Mucosa of rectum (tissue), 2 donors: Measurements from ENCODE around the gene RP2.

Experiments
- H3K27ac ChIP-seq, 2 donors: one replicate each; pipeline ENCODE4 v1.7.0; 2013; ENCODE audit warnings: inconsistent platforms in 2 of 2, low read depth in 2 of 2, low read length in 2 of 2
- H3K27me3 ChIP-seq, 2 donors: one replicate each; pipeline ENCODE4 v1.7.0; 2013; ENCODE audit warnings: low read length in 2 of 2; ENCODE audit not compliant: control insufficient read depth in 2 of 2, insufficient read depth in 2 of 2
- H3K36me3 ChIP-seq, 2 donors: one replicate each; pipeline ENCODE4 v1.7.0; 2013; ENCODE audit warnings: low read length in 2 of 2; ENCODE audit not compliant: control insufficient read depth in 2 of 2, insufficient read depth in 2 of 2
- H3K4me1 ChIP-seq, 2 donors: one replicate each; pipeline ENCODE4 v1.7.0; 2013; ENCODE audit warnings: low read length in 2 of 2, mild to moderate bottlenecking in 1 of 2; ENCODE audit not compliant: control insufficient read depth in 2 of 2, insufficient read depth in 2 of 2
- H3K4me3 ChIP-seq, 2 donors: one replicate each; pipeline ENCODE4 v1.7.0; 2013; ENCODE audit warnings: low read length in 2 of 2
- H3K9ac ChIP-seq, 2 donors: one replicate each; pipeline ENCODE4 v1.7.0; 2013; ENCODE audit warnings: low read length in 2 of 2, low read depth in 1 of 2, mild to moderate bottlenecking in 1 of 2
- H3K9me3 ChIP-seq, 2 donors: one replicate each; pipeline ENCODE4 v1.7.0; 2013; ENCODE audit warnings: low read length in 2 of 2; ENCODE audit not compliant: control insufficient read depth in 2 of 2
- donor health status: healthy.
- donor health status: Normal muscosa, but diverticular disease.

Gene RP2

GRCh38 chrX:46841346-46841745 is 4.5 kb downstream of the RP2 start:
- no peak overlapping the region for H3K27ac ChIP-seq
- peaks cover 0 to 3% of the 10 kb centered on the region in 2 donors for H3K4me1 ChIP-seq
- no peaks in the 10 kb centered on the region for H3K9me3 ChIP-seq
- H3K4me3 ChIP-seq: no peak overlapping the region
- H3K27me3 ChIP-seq: no peaks in the 10 kb centered on the region
- H3K9ac ChIP-seq: no peak overlapping the region
- no peaks in the 10 kb centered on the region for H3K36me3 ChIP-seq

GRCh38 chrX:46844913-46845312 is 8.1 kb downstream of the RP2 start:
- no peaks in the 10 kb centered on the region for H3K27me3 ChIP-seq
- no peak overlapping the region for H3K9ac ChIP-seq
- no peaks in the 10 kb centered on the region for H3K36me3 ChIP-seq
- no peak overlapping the region for H3K27ac ChIP-seq
- no peaks in the 10 kb centered on the region for H3K4me1 ChIP-seq
- H3K4me3 ChIP-seq: no peak overlapping the region
- H3K9me3 ChIP-seq: no peaks in the 10 kb centered on the region

DNA sequence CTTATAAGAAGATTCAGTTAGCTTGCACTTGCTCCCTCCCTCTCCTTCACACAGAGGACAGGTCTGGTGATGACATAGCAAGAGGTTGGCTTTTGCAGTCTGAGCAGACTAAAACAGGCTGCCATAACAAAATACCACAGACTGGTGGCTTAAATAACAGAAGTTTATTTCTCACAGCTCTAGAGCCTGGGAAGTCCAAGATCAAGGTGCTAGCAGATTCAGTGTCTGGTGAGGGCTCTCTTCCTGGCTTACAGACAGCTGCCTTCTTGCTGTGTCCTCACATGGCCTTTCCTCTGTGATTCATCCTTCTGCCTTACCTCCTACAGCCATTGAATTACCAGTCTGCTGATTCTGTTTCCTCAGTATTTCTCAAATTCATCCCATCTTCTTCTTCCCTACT is 13.1 kb downstream of the RP2 start:
- H3K9ac ChIP-seq: no peak overlapping the region
- H3K36me3 ChIP-seq: peaks cover 3 to 4% of the 10 kb centered on the region in 2 donors
- no peak overlapping the region for H3K27ac ChIP-seq
- H3K4me3 ChIP-seq: no peak overlapping the region
- H3K27me3 ChIP-seq: no peaks in the 10 kb centered on the region
- no peaks in the 10 kb centered on the region for H3K4me1 ChIP-seq
- H3K9me3 ChIP-seq: no peaks in the 10 kb centered on the region

DNA sequence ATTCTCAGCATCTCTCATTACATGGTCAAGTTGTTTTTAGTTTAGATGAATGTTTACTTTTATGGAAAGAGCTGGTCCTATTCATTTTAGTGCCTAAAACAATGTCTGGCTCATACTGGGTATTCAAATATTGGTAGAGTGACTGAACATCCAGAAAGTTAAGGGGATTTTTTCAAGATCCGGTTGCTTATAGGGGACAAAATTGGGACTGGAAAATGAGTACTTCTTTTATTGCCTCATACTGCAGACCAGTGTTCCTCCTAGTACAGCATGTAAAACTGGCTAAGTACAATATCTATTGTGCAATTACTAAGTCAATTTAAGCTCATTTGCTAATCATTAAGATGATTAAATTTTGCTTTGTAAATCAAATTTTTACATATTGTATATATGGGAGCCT is 13.9 kb downstream of the RP2 start:
- H3K36me3 ChIP-seq: peaks cover 3 to 4% of the 10 kb centered on the region in 2 donors
- no peak overlapping the region for H3K9ac ChIP-seq
- no peak overlapping the region for H3K27ac ChIP-seq
- no peaks in the 10 kb centered on the region for H3K27me3 ChIP-seq
- no peaks in the 10 kb centered on the region for H3K4me1 ChIP-seq
- H3K4me3 ChIP-seq: no peak overlapping the region
- H3K9me3 ChIP-seq: no peaks in the 10 kb centered on the region

GRCh38 chrX:46856483-46856882 is 19.6 kb downstream of the RP2 start:
- no peak overlapping the region for H3K4me3 ChIP-seq
- H3K4me1 ChIP-seq: no peaks in the 10 kb centered on the region
- H3K27me3 ChIP-seq: no peaks in the 10 kb centered on the region
- H3K27ac ChIP-seq: no peak overlapping the region
- no peak overlapping the region for H3K9ac ChIP-seq
- no peaks in the 10 kb centered on the region for H3K9me3 ChIP-seq
- peaks cover 3 to 9% of the 10 kb centered on the region in 2 donors for H3K36me3 ChIP-seq

GRCh38 chrX:46860557-46860956 is 23.7 kb downstream of the RP2 start:
- H3K27me3 ChIP-seq: no peaks in the 10 kb centered on the region
- H3K27ac ChIP-seq: no peak overlapping the region
- H3K9ac ChIP-seq: no peak overlapping the region
- no peaks in the 10 kb centered on the region for H3K9me3 ChIP-seq
- H3K4me1 ChIP-seq: no peaks in the 10 kb centered on the region
- peaks cover 0 to 7% of the 10 kb centered on the region in 2 donors for H3K36me3 ChIP-seq
- H3K4me3 ChIP-seq: no peak overlapping the region

DNA sequence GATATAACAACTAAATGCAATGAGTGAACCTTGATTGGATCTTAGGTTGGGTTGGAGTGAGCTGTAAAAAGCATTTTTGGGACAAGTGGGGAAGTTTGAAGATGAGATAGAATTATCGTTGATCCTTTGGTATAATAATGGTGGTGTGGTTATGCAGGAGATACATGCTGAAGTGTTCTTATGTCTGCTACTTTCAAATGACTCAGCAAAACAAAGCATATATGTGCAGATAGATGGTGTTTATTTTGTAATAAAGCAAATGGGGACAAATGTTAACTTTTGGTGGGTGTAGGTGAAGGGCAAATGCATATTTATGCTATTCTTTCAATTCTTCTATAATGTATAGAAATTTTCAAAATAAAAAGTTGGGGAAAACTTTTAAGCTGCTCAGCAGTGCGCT is 26.2 kb downstream of the RP2 start:
- no peak overlapping the region for H3K4me3 ChIP-seq
- no peaks in the 10 kb centered on the region for H3K27me3 ChIP-seq
- H3K36me3 ChIP-seq: peaks cover 0 to 2% of the 10 kb centered on the region in 2 donors
- no peak overlapping the region for H3K9ac ChIP-seq
- H3K27ac ChIP-seq: no peak overlapping the region
- H3K4me1 ChIP-seq: no peaks in the 10 kb centered on the region
- no peaks in the 10 kb centered on the region for H3K9me3 ChIP-seq

DNA sequence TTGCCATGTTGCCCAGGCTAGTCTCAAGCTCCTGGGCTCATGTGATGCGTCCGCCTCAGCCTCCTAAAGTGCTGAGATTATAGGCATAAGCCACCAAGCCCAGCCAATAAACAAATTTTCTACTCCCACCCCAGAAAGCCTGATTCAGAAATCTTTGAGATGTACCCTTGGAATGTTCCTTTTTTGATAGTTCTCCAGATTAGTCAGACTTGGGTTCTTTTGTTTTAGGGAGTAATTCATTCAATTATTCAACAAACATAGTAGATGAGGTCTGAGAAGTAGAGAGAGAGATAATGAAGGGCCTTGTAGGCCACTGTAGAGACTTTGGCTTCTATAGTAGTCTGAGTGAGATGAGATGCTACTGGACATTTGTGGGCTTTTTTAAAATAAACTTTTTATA is 27.8 kb downstream of the RP2 start:
- H3K4me1 ChIP-seq: no peaks in the 10 kb centered on the region
- no peaks in the 10 kb centered on the region for H3K9me3 ChIP-seq
- no peak overlapping the region for H3K9ac ChIP-seq
- H3K27ac ChIP-seq: no peak overlapping the region
- peaks cover 0 to 2% of the 10 kb centered on the region in 2 donors for H3K36me3 ChIP-seq
- no peak overlapping the region for H3K4me3 ChIP-seq
- H3K27me3 ChIP-seq: no peaks in the 10 kb centered on the region

DNA sequence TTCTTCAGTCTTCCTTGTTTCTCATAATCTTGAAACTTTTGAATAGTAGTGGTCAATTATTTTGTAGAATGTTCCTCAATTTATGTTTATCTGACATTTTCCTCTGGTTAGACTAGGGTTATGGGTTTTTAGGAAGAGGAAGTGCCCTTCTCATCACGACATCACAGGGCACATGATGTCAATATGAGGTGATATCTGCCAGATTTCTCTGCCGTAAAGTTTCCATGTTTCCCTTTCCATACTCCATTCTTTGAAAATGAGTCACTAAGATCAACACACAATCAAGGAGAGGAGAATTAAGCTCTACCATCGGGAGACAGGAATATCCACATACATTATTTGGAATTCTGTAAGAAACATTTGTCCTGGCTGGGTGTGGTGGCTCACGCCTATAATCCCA is 28.4 kb downstream of the RP2 start:
- no peak overlapping the region for H3K9ac ChIP-seq
- no peak overlapping the region for H3K27ac ChIP-seq
- no peaks in the 10 kb centered on the region for H3K9me3 ChIP-seq
- H3K4me3 ChIP-seq: no peak overlapping the region
- H3K27me3 ChIP-seq: no peaks in the 10 kb centered on the region
- H3K4me1 ChIP-seq: no peaks in the 10 kb centered on the region
- H3K36me3 ChIP-seq: peaks cover 0 to 2% of the 10 kb centered on the region in 2 donors

DNA sequence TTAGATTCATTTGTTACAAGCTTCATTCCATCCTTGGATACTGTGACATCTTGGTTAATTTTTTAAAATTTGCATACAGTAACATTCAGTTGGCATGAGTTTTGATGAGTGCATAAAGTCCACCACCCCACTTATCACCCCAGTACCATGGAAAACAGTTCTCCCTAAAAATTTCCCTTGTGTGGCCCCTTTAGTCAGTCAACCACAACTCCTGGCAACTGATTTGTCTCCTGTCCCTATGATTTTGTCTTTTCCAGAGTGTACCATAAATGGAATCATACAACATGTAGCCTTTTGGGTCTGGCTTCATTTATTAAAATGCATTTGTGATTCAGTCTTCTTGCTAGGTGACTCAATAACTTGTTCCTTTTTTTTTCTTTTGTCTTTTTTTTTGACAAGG is 29.9 kb downstream of the RP2 start:
- Histone ChIP-seq H3K4me3 (no peak overlapping the region), H3K36me3 (peaks cover 0 to 2% of the 10 kb centered on the region in 2 donors), H3K9ac (no peak overlapping the region)

GRCh38 chrX:46873746-46874145 is 36.9 kb downstream of the RP2 start:
- no peak overlapping the region for H3K4me3 ChIP-seq
- no peaks in the 10 kb centered on the region for H3K9me3 ChIP-seq
- H3K36me3 ChIP-seq: no peaks in the 10 kb centered on the region
- H3K27ac ChIP-seq: no peak overlapping the region
- no peaks in the 10 kb centered on the region for H3K27me3 ChIP-seq
- H3K4me1 ChIP-seq: no peaks in the 10 kb centered on the region
- H3K9ac ChIP-seq: no peak overlapping the region

More for the DNA sequence above, 29.9 kb downstream of the RP2 start:
- Histone ChIP-seq H3K9me3 (no peaks in the 10 kb centered on the region), H3K4me1 (no peaks in the 10 kb centered on the region), H3K27ac (no peak overlapping the region), H3K27me3 (no peaks in the 10 kb centered on the region)
